ENCODE measurements around the gene PRSS16.

PRSS16 gene

DNA sequence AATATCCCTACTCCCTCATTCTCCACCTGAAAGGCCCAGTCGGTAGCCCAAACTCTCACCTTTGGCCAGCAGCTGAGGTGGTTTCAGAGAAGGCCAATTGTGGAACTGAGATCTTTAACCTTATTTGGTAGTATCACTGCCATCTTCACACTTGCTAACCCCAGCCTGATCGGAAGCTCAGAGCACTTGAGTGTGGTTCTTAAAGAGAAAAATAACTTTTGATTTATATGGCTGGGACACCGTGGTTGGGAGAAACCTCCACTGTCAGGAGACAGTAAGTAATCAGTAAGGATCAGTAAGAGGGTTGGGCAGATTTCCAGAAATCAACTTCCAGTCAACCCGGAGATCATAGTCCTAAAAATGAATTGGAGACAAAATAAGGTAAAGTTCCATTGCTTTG lies 22.8 kb upstream of the PRSS16 start:
- H3K9me3 ChIP-seq (ENCODE audit: insufficient read depth, low read depth, low read length), result no peaks in the 10 kb centered on the region
- no peaks in the 10 kb centered on the region for H3K4me1 ChIP-seq (ENCODE audit: insufficient read depth, low read length, poor library complexity, severe bottlenecking)
- no peaks in the 10 kb centered on the region for H4K20me1 ChIP-seq (ENCODE audit: insufficient read depth, low read length, poor library complexity, severe bottlenecking)
- no peaks in the 10 kb centered on the region for H3K27me3 ChIP-seq (ENCODE audit: insufficient read depth, low read length, poor library complexity, severe bottlenecking)
- no peak overlapping the region for H2AFZ ChIP-seq (ENCODE audit: low read length)
- no peaks in the 10 kb centered on the region for H3K79me2 ChIP-seq (ENCODE audit: insufficient read depth, low read length)
- no peaks in the 10 kb centered on the region for H3K9me2 ChIP-seq (replicated peaks; ENCODE audit: low read depth, low read length)
- H3K9ac ChIP-seq (ENCODE audit: low read depth, low read length, poor library complexity, severe bottlenecking), result no peak overlapping the region
- no peak overlapping the region for H3K4me2 ChIP-seq (ENCODE audit: low read depth, low read length, poor library complexity, severe bottlenecking)
- no peak for TF ChIP-seq CTCF (conservative IDR thresholded peaks at IDR 0.05; ENCODE audit: low read length)
- TF ChIP-seq EZH2phosphoT487 (IDR thresholded peaks at IDR 0.05; ENCODE audit: borderline replicate concordance), result no peak
- H3K4me3 ChIP-seq (ENCODE audit: low read length, poor library complexity, severe bottlenecking), result no peak overlapping the region
- H3K36me3 ChIP-seq (ENCODE audit: insufficient read depth, low read length), result no peaks in the 10 kb centered on the region
- H3F3A ChIP-seq (ENCODE audit: low read depth), result no peaks in the 10 kb centered on the region

- TF ChIP-seq CTCF (conservative IDR thresholded peaks at IDR 0.05; ENCODE audit: low read length), result no peak
- no peak for TF ChIP-seq EZH2phosphoT487 (IDR thresholded peaks at IDR 0.05; ENCODE audit: borderline replicate concordance)
- no peaks in the 10 kb centered on the region for H3K9me3 ChIP-seq (ENCODE audit: insufficient read depth, low read depth, low read length)
- H3K9me2 ChIP-seq (replicated peaks; ENCODE audit: low read depth, low read length), result no peaks in the 10 kb centered on the region
- no peaks in the 10 kb centered on the region for H3K4me1 ChIP-seq (ENCODE audit: insufficient read depth, low read length, poor library complexity, severe bottlenecking)
- no peak overlapping the region for H3K4me2 ChIP-seq (ENCODE audit: low read depth, low read length, poor library complexity, severe bottlenecking)
- H3K79me2 ChIP-seq (ENCODE audit: insufficient read depth, low read length), result no peaks in the 10 kb centered on the region
- H3F3A ChIP-seq (ENCODE audit: low read depth), result no peaks in the 10 kb centered on the region
- no peak overlapping the region for H3K9ac ChIP-seq (ENCODE audit: low read depth, low read length, poor library complexity, severe bottlenecking)
- no peaks in the 10 kb centered on the region for H3K36me3 ChIP-seq (ENCODE audit: insufficient read depth, low read length)
- no peak overlapping the region for H3K4me3 ChIP-seq (ENCODE audit: low read length, poor library complexity, severe bottlenecking)
- no peaks in the 10 kb centered on the region for H4K20me1 ChIP-seq (ENCODE audit: insufficient read depth, low read length, poor library complexity, severe bottlenecking)
- H2AFZ ChIP-seq (ENCODE audit: low read length), result no peak overlapping the region
- no peaks in the 10 kb centered on the region for H3K27me3 ChIP-seq (ENCODE audit: insufficient read depth, low read length, poor library complexity, severe bottlenecking)
These were observed 18.5 kb upstream of the PRSS16 start for GRCh38 chr6:27228963-27229477.

DNA sequence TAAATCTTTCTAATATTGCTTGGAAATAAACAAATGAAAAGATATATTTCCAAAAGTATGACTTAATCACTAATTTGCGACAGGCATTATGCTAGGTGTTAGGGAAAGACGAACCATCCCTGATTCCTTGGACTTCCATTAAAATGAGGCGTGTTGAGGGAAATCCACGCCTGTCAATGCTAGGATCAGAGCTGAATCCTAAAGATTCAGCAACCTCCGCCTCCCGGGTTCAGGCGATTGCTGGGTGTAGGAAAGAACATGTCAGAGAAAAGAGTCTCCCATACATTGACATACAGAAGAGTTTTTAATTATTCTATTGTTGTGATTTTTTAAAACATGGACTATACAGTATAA lies 16.8 kb upstream of the PRSS16 start:
- H3K4me1 ChIP-seq (ENCODE audit: insufficient read depth, low read length, poor library complexity, severe bottlenecking), result no peaks in the 10 kb centered on the region
- H4K20me1 ChIP-seq (ENCODE audit: insufficient read depth, low read length, poor library complexity, severe bottlenecking), result no peaks in the 10 kb centered on the region
- no peak overlapping the region for H3K4me2 ChIP-seq (ENCODE audit: low read depth, low read length, poor library complexity, severe bottlenecking)
- no peak overlapping the region for H3K4me3 ChIP-seq (ENCODE audit: low read length, poor library complexity, severe bottlenecking)
- no peaks in the 10 kb centered on the region for H3K79me2 ChIP-seq (ENCODE audit: insufficient read depth, low read length)
- no peaks in the 10 kb centered on the region for H3K27me3 ChIP-seq (ENCODE audit: insufficient read depth, low read length, poor library complexity, severe bottlenecking)
- no peaks in the 10 kb centered on the region for H3K36me3 ChIP-seq (ENCODE audit: insufficient read depth, low read length)
- H3K9me2 ChIP-seq (replicated peaks; ENCODE audit: low read depth, low read length), result no peaks in the 10 kb centered on the region
- H2AFZ ChIP-seq (ENCODE audit: low read length), result no peak overlapping the region
- no peaks in the 10 kb centered on the region for H3K9me3 ChIP-seq (ENCODE audit: insufficient read depth, low read depth, low read length)
- TF ChIP-seq EZH2phosphoT487 (IDR thresholded peaks at IDR 0.05; ENCODE audit: borderline replicate concordance), result no peak
- TF ChIP-seq CTCF (conservative IDR thresholded peaks at IDR 0.05; ENCODE audit: low read length), result no peak
- H3K9ac ChIP-seq (ENCODE audit: low read depth, low read length, poor library complexity, severe bottlenecking), result no peak overlapping the region
- H3F3A ChIP-seq (ENCODE audit: low read depth), result no peaks in the 10 kb centered on the region

All from Loucy (cell line).